ENCODE results near the gene MSH2.
"Not testable (repeated sequence)": the region's sequence is repeated elsewhere in the genome, so short reads cannot be mapped to it uniquely, and the experiment has no call there.

The MSH2 gene

GRCh38 chr2:47402805-47403608 is at the start of gene MSH2:
TSS of gene MSH2 (plus strand) at chr2:47403156. CDS start at chr2:47403192, 36 bp downstream.
- peak; percentile 90 for DNase-seq

GRCh38 chr2:47354013-47354847 is 48.7 kb upstream of the MSH2 start:
- no peak for DNase-seq

DNA sequence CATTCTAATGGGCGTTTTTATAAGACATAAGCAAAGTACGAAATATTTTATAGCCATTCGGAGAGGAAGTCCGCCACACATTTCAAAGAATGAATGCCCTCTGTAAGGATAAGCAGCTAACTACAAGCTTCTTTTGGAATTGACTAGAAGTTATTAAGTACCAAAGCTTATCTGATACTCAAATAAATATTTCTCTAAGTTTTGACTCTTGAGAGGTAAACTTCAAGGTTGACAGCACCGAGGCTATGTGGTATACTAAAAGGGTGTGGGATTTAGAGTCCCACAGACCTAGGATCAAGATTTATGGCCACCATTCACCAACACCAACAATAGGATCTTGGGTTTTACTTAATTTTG is 48.1 kb upstream of the MSH2 start:
- no peak for DNase-seq

GRCh38 chr2:47357483-47357882 is 45.5 kb upstream of the MSH2 start:
- no peak for DNase-seq

DNA sequence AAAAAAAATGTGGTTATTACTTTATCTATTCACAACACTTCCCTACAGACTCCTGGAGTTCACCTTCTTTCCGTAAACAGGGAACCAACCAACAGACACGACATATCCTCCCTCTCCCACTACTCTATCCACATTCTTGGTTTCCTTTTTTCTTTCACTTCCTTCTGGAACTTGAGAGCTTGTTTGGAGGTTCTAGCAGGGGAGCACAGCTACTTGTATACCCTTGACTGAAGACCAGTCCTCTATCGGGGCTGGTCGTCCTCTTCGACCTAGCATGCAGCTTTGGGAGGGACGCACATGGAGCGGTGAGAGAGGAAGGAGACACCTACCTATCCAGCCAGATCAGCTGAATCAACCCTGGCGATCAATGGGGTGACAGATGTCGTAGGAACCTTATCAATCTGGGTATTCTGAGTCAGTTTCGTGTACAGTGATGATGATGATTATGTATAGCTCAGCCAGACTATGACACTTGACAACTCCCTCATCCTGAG is 43.5 kb upstream of the MSH2 start:
- no peak for DNase-seq

GRCh38 chr2:47360283-47360682 is 42.7 kb upstream of the MSH2 start:
- DNase-seq: no peak

DNA sequence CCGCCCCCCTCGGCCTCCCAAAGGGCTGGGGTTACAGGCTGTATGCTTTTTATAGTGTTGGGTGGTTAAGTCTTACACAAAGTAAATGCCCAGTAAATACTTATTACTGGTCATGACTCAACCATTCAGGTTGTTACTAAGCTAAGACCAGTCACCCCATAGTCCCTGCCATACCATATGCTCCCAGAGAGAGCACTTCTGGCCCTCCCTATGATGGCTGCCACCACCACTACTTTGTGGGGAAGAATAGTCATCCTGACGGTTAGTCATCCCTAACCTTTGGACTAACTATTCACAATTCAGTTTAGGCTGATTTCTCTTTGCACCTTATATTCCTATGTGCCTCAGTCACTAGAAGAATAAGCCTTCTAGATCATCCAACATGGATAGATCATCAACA is 42.0 kb upstream of the MSH2 start:
- DNase-seq: no peak

DNA sequence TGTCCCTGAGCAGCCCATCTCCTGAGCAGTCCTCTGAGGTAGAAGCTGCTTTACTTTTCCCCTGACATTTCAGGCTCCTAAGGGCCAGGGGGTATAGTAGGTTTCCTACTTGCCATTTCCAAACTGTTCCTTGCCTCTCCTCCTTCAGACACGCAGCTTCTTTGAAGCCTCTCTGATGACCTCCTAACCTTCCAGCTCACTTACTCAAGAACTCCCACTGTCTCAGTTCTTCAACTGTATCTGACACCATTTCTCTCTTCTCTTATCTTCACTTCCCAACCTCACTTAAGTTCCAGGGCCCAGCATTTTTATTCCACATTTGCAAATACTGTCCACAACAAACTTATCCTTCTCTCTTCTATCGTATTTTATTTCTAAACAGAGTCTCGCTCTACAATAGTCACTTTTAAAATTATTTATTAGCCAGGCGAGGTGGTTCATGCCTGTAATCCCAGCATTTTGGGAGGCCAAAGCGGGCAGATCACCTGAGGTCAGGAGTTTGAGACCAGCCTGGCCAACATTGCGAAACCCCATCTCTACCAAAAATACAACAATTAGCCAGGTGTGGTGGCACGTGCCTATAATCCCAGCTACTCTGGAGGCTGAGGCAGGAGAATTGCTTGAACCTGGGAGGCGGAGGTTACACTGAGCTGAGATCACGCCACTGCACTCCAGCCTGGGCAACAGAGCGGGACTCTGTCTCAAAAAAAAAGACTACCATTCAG is 41.3 kb upstream of the MSH2 start:
- DNase-seq: not testable (repeated sequence)

DNA sequence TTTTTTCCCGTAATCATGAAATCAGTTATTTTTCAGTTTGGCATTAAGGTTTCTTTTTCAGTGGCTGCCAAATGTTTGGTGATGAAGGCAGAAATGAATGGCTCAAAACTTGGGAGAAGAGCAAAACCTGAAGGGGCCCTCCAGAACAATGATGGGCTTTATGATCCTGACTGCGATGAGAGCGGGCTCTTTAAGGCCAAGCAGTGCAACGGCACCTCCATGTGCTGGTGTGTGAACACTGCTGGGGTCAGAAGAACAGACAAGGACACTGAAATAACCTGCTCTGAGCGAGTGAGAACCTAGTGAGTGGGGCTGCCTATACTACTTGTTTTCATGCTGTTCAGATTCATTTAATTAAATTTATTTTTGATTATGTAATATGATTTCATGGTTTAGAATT is 29.2 kb upstream of the MSH2 start:
- no peak for DNase-seq

DNA sequence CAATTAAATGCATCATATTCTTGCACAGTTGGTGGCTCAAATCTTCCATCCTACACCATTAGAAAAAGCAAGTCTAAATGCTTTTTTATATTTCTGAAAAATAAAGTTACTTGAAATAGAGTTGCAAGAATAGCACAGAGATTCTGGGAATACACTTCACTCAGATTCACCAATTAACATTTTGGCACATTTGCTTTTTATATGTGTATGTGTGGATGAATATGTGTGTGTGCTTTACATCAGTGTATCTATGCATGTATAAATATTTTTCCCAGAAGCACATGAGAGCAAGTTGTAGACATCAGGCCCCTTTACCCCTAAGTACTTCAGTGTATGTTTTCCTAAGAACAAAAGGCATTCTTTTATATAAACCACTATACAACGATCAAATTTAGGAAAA is 27.6 kb upstream of the MSH2 start:
- no peak for DNase-seq

DNA sequence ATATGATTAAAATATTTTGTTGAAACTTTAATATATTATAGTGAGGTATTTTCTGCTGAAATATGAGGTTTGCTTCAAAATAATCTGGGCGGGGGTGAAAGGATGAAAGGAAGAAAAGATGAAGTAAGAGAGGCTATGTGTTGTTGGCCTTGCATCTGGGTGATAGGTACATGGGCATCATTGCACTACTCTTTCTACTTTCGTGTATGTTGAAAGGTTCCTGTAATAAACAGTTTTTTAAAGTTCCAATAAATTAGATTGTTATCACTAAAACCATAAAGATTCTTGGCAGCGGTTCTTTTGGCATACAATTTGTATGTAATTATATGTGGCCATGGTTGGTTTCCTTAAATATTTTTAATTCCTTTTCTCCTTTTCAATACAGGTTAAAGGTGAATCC is 23.6 kb upstream of the MSH2 start:
- no peak for DNase-seq

DNA sequence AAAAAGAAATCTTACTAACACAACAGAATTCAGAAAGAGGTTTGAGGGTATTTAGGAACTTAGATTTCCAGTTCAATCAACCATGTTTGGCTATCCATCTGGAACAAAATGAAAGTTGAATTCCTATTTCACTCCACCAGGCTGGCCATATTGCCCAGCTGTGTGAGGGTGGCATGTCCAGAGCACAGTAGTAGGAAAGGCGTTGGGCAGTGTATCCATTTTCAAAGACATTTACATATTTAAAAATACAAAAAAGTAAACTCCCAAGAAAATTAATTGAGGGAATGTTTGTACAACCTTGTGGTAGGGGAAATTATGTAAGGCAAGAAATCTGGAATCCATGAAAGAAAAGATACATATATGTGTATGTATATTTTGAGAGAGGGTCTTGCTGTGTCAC is 21.5 kb upstream of the MSH2 start:
- DNase-seq: no peak

DNA sequence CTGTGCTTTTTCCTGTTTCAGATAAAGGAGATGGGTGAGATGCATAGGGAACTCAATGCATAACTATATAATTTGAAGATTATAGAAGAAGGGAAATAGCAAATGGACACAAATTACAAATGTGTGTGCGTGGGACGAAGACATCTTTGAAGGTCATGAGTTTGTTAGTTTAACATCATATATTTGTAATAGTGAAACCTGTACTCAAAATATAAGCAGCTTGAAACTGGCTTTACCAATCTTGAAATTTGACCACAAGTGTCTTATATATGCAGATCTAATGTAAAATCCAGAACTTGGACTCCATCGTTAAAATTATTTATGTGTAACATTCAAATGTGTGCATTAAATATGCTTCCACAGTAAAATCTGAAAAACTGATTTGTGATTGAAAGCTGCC is 16.4 kb upstream of the MSH2 start:
- no peak for DNase-seq

DNA sequence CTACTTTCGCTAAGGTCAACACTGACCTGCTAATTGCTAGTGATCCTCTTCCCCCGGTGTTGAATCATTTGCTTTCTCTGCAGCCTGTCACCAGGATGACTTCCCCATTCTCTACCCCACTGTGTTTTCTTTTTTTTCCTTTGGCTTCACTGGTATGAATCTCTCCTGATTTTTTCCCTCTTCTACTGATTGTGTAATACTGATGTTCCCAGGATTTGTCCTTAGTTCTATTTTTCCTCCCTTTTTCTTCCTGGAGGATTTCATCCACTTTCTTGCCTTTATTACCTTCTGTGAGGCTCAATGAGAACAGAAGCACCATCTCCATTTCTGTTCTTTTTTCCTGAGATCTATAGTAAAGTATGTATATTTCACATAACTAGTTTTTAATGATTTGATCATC is 14.1 kb upstream of the MSH2 start:
- DNase-seq: no peak

DNA sequence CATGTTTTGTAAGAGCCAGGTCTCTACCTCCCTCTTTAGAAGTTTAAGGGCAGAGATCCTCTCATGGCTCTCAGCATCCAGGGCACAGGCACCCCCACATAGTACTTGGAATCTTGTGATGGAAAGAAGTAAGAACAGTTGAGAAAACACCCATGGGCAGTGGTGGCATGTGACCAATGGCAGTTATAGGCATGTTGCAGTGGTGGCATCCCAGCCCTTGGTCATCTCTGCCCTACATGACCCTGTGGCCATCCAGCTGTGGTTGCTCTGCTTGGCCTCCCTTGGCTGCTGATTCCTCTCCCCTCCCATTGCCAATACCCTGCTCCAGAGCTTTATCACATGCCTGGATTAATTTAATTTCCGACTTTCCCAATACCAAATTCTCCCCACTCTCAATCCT is 13.3 kb upstream of the MSH2 start:
- no peak for DNase-seq

- DNase-seq: no peak
Measured at GRCh38 chr2:47401789-47402554, 984 bp upstream of the MSH2 start.

DNA sequence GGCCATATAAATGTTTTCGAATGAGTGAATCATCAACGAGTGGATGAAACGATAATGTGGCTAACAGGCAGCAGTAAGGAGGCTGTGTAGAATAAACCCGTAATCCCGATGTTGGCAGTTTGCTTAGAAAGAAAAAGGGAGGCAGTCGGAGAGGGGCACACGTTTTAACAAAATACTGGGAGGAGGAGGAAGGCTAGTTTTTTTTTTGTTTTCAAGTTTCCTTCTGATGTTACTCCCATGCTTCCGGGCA is 476 bp upstream of the MSH2 start:
- DNase-seq: no peak

DNA sequence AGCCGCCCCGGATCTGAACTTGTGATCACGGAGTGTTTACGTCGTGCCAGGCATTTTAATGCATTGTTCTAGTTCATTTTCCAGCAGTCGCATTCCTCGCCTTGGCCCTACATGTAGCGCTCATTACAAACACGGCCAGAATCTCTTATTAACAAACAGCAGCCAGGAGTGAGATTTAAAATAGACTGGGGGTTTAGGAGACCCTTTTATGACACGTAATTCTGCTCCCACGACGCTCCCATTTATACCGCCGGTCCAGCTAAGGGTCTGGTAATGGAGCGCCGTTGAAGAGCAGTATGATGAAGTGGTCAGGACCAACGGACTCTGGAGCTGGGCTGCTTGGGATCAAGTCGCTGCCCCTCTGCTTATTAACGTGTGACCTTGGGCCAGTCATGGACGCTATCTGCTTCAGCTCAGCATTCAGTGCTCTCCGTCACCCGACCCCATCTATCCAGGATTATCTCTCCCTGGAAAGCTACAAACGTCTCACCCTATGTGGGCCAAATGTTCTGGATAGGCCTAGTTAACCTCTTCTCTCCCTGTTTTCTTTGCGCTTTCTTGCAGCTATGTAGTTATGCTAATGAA is 745 bp downstream of the MSH2 start:
- no peak for DNase-seq

DNA sequence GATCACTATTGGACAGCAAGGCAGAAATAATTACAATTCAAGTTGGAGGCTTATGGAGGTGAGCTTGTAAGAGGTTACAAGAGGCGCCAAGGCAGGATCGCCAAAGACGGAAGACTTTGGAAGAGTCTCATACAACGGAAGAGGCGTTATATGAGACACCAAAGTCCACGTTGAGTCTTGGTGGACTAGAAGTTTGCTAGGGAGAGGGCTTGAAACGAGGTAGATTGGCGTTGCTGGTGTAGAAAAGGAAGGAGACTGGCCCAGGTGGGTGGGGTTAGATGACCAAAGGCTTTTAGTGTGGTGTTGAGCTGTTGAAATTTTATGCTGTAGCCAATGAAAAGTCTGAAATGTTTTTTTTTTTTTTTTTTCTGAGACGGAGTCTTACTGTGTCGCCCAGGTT is 1.4 kb downstream of the MSH2 start:
- DNase-seq: no peak

DNA sequence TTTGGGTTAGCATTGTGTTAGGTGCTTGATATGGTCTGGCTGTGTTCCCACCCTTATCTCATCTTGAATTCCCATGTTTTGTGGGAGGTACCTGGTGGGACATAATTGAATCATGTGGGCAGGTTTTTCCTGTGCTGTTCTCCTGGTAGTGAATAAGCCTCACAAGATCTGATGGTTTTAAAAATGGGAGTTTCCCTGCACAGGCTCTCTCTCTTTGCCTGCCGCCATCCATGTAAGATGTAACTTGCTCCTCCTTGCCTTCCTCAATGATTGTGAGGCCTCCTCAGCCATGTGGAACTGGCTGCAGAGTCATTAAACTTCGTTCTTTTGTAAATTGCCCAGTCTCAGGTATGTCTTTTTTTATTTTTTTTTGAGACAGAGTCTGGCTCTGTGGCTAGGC is 2.8 kb downstream of the MSH2 start:
- DNase-seq: no peak

DNA sequence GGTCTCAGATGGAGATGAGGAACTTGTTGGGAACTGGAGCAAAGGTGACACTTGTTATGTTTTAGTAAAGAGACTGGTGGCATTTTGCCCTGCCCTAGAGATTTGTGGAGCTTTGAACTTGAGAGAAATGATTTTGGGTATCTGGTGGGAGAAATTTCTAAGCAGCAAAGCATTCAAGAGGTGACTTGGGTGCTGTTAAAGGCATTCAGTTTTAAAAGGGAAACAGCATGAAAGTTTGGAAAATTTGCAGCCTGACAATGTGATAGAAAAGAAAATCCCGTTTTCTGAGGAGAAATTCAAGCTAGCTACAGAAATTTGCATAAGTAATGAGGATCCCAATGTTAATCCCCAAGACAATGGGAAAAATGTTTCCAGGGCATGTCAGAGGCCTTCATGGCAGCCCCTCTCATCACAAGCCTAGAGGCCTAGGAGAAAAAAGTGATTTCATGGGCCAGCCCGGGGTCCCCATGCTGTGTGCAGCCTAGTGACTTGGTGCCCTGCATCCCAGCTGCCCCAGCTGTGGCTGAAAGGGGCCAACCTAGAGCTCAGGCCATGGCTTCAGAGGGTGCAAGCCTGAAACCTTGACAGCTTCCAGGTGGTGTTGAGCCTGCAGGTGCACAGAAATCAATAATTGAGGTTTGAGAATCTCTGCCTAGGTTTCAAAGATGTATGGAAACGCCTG is 3.8 kb downstream of the MSH2 start:
- not testable (repeated sequence) for DNase-seq

GRCh38 chr2:47407976-47408375 is 5.0 kb downstream of the MSH2 start:
- not testable (repeated sequence) for DNase-seq
